ENCODE results near the gene ZNF507.
A peak's percentile ranks its signal among the peaks of the same experiment; 100 is the strongest.

ZNF507 gene

GRCh38 chr19:32339988-32340874 is 5.2 kb upstream of the ZNF507 start:
- peak in 1 of 3 donors; percentile 17 for DNase-seq (ENCODE audit: low read depth in 3 of 3)

GRCh38 chr19:32342695-32343094 is 2.7 kb upstream of the ZNF507 start:
- DNase-seq (ENCODE audit: low read depth in 3 of 3) = no peak

- DNase-seq (ENCODE audit: low read depth in 3 of 3) = no peak
These were observed 1.7 kb upstream of the ZNF507 start for GRCh38 chr19:32343550-32344262.

- DNase-seq (ENCODE audit: low read depth in 3 of 3) = no peak
These were observed 1.5 kb downstream of the ZNF507 start for GRCh38 chr19:32346901-32347300.

- DNase-seq (ENCODE audit: low read depth in 3 of 3) = no peak
These were observed 2.2 kb downstream of the ZNF507 start for GRCh38 chr19:32347573-32347972.

GRCh38 chr19:32349051-32349450 is 3.6 kb downstream of the ZNF507 start:
- no peak for DNase-seq (ENCODE audit: low read depth in 3 of 3)

- no peak for DNase-seq (ENCODE audit: low read depth in 3 of 3)
These were observed 4.5 kb downstream of the ZNF507 start for GRCh38 chr19:32349724-32350470.

- DNase-seq (ENCODE audit: low read depth in 3 of 3) = no peak
These were observed 5.1 kb downstream of the ZNF507 start for GRCh38 chr19:32350471-32350865.

GRCh38 chr19:32350987-32351348 is 5.6 kb downstream of the ZNF507 start:
- no peak for DNase-seq (ENCODE audit: low read depth in 3 of 3)

GRCh38 chr19:32352241-32352630 is 6.8 kb downstream of the ZNF507 start:
- no peak for DNase-seq (ENCODE audit: low read depth in 3 of 3)

- DNase-seq (ENCODE audit: low read depth in 3 of 3) = no peak
These were observed 8.9 kb downstream of the ZNF507 start for GRCh38 chr19:32354345-32354744.

- DNase-seq (ENCODE audit: low read depth in 3 of 3) = no peak
These were observed 9.9 kb downstream of the ZNF507 start for GRCh38 chr19:32355309-32355708.

GRCh38 chr19:32357720-32358119 is 12.3 kb downstream of the ZNF507 start:
- no peak for DNase-seq (ENCODE audit: low read depth in 3 of 3)

GRCh38 chr19:32358321-32358720 is 12.9 kb downstream of the ZNF507 start:
- DNase-seq (ENCODE audit: low read depth in 3 of 3) = no peak

GRCh38 chr19:32359581-32359980 is 14.2 kb downstream of the ZNF507 start:
- DNase-seq (ENCODE audit: low read depth in 3 of 3) = no peak

GRCh38 chr19:32361574-32362317 is 16.3 kb downstream of the ZNF507 start:
- DNase-seq (ENCODE audit: low read depth in 3 of 3) = no peak

- no peak for DNase-seq (ENCODE audit: low read depth in 3 of 3)
These were observed 16.9 kb downstream of the ZNF507 start for GRCh38 chr19:32362318-32362691.

- no peak for DNase-seq (ENCODE audit: low read depth in 3 of 3)
These were observed 17.8 kb downstream of the ZNF507 start for GRCh38 chr19:32363175-32363574.

- no peak for DNase-seq (ENCODE audit: low read depth in 3 of 3)
These were observed 18.2 kb downstream of the ZNF507 start for GRCh38 chr19:32363632-32364031.

- DNase-seq (ENCODE audit: low read depth in 3 of 3) = no peak
These were observed 18.6 kb downstream of the ZNF507 start for GRCh38 chr19:32364040-32364439.

GRCh38 chr19:32367063-32367462 is 21.7 kb downstream of the ZNF507 start:
- no peak for DNase-seq (ENCODE audit: low read depth in 3 of 3)

All from stimulated activated CD4-positive, alpha-beta T cell treated with anti-CD3 and anti-CD28 coated beads, TNF-alpha, amount 100 ng/mL, for 48 hours (primary cell).